OCI-LY1 (cell line): ENCODE measurements around the gene TAC4.

Experiments used
- CTCF ChIP-seq: fragments of 200-600 bp; sonication (generic), shearing (Covaris generic); IDR thresholded peaks from 2 replicates; pipeline ENCODE4 v1.5.1; 2017; ENCODE audit warnings: mild to moderate bottlenecking, antibody characterized with exemption, low read length, moderate library complexity, mixed read lengths
- EZH2 ChIP-seq: fragments of 200-600 bp; sonication (generic), shearing (Covaris generic); IDR thresholded peaks from 2 replicates; pipeline ENCODE4 v1.8.0; 2017; ENCODE audit warnings: borderline replicate concordance, mixed run types, mild to moderate bottlenecking, antibody characterized with exemption, low read length, moderate library complexity, mixed read lengths

GRCh38 chr17:49890077-49890821, 42.4 kb upstream of the TAC4 start:
- no peak for TF ChIP-seq CTCF
- no peak for TF ChIP-seq EZH2
